Left forelimb (tissue), 1 donor: ENCODE measurements around the gene SLC7A1.

Source experiments
- DNase-seq: peaks from one replicate; pipeline ENCODE4 v3.0.0-alpha.2; 2018; ENCODE audit warnings: low spot score

Gene SLC7A1

GRCh38 chr13:29510651-29511084 lies 84.8 kb downstream of the SLC7A1 start:
- DNase-seq, result no peak

- no peak for DNase-seq
Measured at GRCh38 chr13:29509999-29510589, 85.4 kb downstream of the SLC7A1 start.

- no peak for DNase-seq
Measured at GRCh38 chr13:29508876-29509252, 86.6 kb downstream of the SLC7A1 start.

- DNase-seq, result peak; percentile 88
Measured at GRCh38 chr13:29508130-29508875, 87.2 kb downstream of the SLC7A1 start.

GRCh38 chr13:29507356-29507755 lies 88.1 kb downstream of the SLC7A1 start:
- no peak for DNase-seq

- DNase-seq, result no peak
Measured at GRCh38 chr13:29505950-29506349, 89.5 kb downstream of the SLC7A1 start.

GRCh38 chr13:29505511-29505910 lies 90.0 kb downstream of the SLC7A1 start:
- no peak for DNase-seq

- no peak for DNase-seq
Measured at GRCh38 chr13:29504691-29505090, 90.8 kb downstream of the SLC7A1 start.

GRCh38 chr13:29503041-29503837 lies 92.2 kb downstream of the SLC7A1 start:
- DNase-seq, result no peak

GRCh38 chr13:29502391-29503008 lies 93.0 kb downstream of the SLC7A1 start:
- DNase-seq, result no peak

GRCh38 chr13:29501674-29502073 lies 93.8 kb downstream of the SLC7A1 start:
- no peak for DNase-seq

GRCh38 chr13:29500386-29500785 lies 95.1 kb downstream of the SLC7A1 start:
- no peak for DNase-seq

GRCh38 chr13:29499506-29500165 lies 95.9 kb downstream of the SLC7A1 start:
- no peak for DNase-seq

GRCh38 chr13:29498426-29499040 lies 97.0 kb downstream of the SLC7A1 start:
- no peak for DNase-seq

- DNase-seq, result peak; percentile 87
Measured at GRCh38 chr13:29497137-29497654, 98.3 kb downstream of the SLC7A1 start.

GRCh38 chr13:29496241-29496712 lies 99.2 kb downstream of the SLC7A1 start:
- no peak for DNase-seq

- DNase-seq, result no peak
Measured at GRCh38 chr13:29494520-29494919, 101.0 kb downstream of the SLC7A1 start.

GRCh38 chr13:29493796-29494195 lies 101.7 kb downstream of the SLC7A1 start:
- no peak for DNase-seq

GRCh38 chr13:29491248-29491647 lies 104.2 kb downstream of the SLC7A1 start:
- DNase-seq, result no peak

GRCh38 chr13:29490561-29490885 lies 105.0 kb downstream of the SLC7A1 start:
- no peak for DNase-seq
